Measurements from ENCODE around the gene PALLD. TPM values are rescaled to one million over a fixed set of nuclear protein-coding genes. Genes with fewer than 3 reads are reported as not detected.
"Not testable (repeated sequence)": the region's sequence is repeated elsewhere in the genome, so short reads cannot be mapped to it uniquely, and the experiment has no call there.

PALLD gene
- total RNA-seq, 1 donor from 2014 or later = 85.7 TPM

- Histone ChIP-seq H3K27me3 (no peaks in the 10 kb centered on the region), H2AFZ (replicated peaks) (no peak overlapping the region), H3K4me1 (peaks cover 7% of the 10 kb centered on the region), H3K27ac (no peak overlapping the region), H3K36me3 (peaks cover 23% of the 10 kb centered on the region), H3K9ac (no peak overlapping the region), H3K4me3 (no peak overlapping the region), H3K4me2 (no peak overlapping the region), H3F3A (ENCODE audit: low read depth) (peaks cover 38% of the 10 kb centered on the region), H3K79me2 (ENCODE audit: low read depth) (no peaks in the 10 kb centered on the region), H4K20me1 (ENCODE audit: low read depth) (no peaks in the 10 kb centered on the region), H3K9me3 (ENCODE audit: low read depth) (peaks cover 17% of the 10 kb centered on the region)
- Mint-ChIP-seq H3K9me3 (peaks cover 44% of the 10 kb centered on the region), H3K4me3 (no peak overlapping the region), H3K27ac (no peak overlapping the region), H3K4me1 (no peaks in the 10 kb centered on the region), H3K36me3 (peaks cover 59% of the 10 kb centered on the region), H3K27me3 (ENCODE audit: insufficient read depth, low read depth) (peaks cover 2% of the 10 kb centered on the region)
- TF ChIP-seq CTCF (IDR thresholded peaks at IDR 0.05) = no peak
- DNase-seq (ENCODE audit: low spot score) = no peak
Observed at GRCh38 chr4:168931215-168931650, 434.4 kb downstream of the PALLD start.

GRCh38 chr4:168932138-168932537, 435.3 kb downstream of the PALLD start:
- Histone ChIP-seq H3K4me1 (peaks cover 7% of the 10 kb centered on the region), H3K4me2 (no peak overlapping the region), H3K27ac (no peak overlapping the region), H3F3A (ENCODE audit: low read depth) (peaks cover 38% of the 10 kb centered on the region), H3K9ac (no peak overlapping the region), H3K9me3 (ENCODE audit: low read depth) (peaks cover 17% of the 10 kb centered on the region), H3K4me3 (no peak overlapping the region), H4K20me1 (ENCODE audit: low read depth) (no peaks in the 10 kb centered on the region), H3K27me3 (no peaks in the 10 kb centered on the region), H3K36me3 (peaks cover 17% of the 10 kb centered on the region), H2AFZ (replicated peaks) (no peak overlapping the region), H3K79me2 (ENCODE audit: low read depth) (no peaks in the 10 kb centered on the region)
- DNase-seq (ENCODE audit: low spot score) = no peak
- Mint-ChIP-seq H3K4me3 (no peak overlapping the region), H3K4me1 (no peaks in the 10 kb centered on the region), H3K36me3 (peaks cover 59% of the 10 kb centered on the region), H3K27me3 (ENCODE audit: insufficient read depth, low read depth) (peaks cover 2% of the 10 kb centered on the region), H3K9me3 (peaks cover 53% of the 10 kb centered on the region), H3K27ac (no peak overlapping the region)
- no peak for TF ChIP-seq EZH2 (IDR thresholded peaks at IDR 0.05)

- peaks cover 26% of the 10 kb centered on the region for H3F3A ChIP-seq (ENCODE audit: low read depth)
- no peak overlapping the region for H3K4me2 ChIP-seq
- no peak overlapping the region for H3K27ac Mint-ChIP-seq
- peaks cover 17% of the 10 kb centered on the region for H3K9me3 ChIP-seq (ENCODE audit: low read depth)
- TF ChIP-seq CTCF (IDR thresholded peaks at IDR 0.05) = no peak
- TF ChIP-seq EZH2phosphoT487 (IDR thresholded peaks at IDR 0.05) = no peak
- no peak for TF ChIP-seq EZH2 (IDR thresholded peaks at IDR 0.05)
- no peak overlapping the region for H3K27ac ChIP-seq
- no peak for DNase-seq (ENCODE audit: low spot score)
- peaks cover 10% of the 10 kb centered on the region for H3K36me3 ChIP-seq
- peaks cover 2% of the 10 kb centered on the region for H3K27me3 Mint-ChIP-seq (ENCODE audit: insufficient read depth, low read depth)
- no peaks in the 10 kb centered on the region for H3K79me2 ChIP-seq (ENCODE audit: low read depth)
- H3K27me3 ChIP-seq = no peaks in the 10 kb centered on the region
- H3K9ac ChIP-seq = no peak overlapping the region
- H2AFZ ChIP-seq (replicated peaks) = no peak overlapping the region
- H4K20me1 ChIP-seq (ENCODE audit: low read depth) = no peaks in the 10 kb centered on the region
- H3K4me3 ChIP-seq = no peak overlapping the region
- peaks cover 66% of the 10 kb centered on the region for H3K9me3 Mint-ChIP-seq
- peaks cover 53% of the 10 kb centered on the region for H3K36me3 Mint-ChIP-seq
- H3K4me1 Mint-ChIP-seq = no peaks in the 10 kb centered on the region
- H3K4me3 Mint-ChIP-seq = no peak overlapping the region
- peaks cover 2% of the 10 kb centered on the region for H3K4me1 ChIP-seq
Observed at GRCh38 chr4:168933423-168933822, 436.6 kb downstream of the PALLD start.

GRCh38 chr4:168937473-168937872, 440.6 kb downstream of the PALLD start:
- H3K27me3 ChIP-seq; H3K4me1 ChIP-seq; H3F3A ChIP-seq (ENCODE audit: low read depth); H3K27me3 Mint-ChIP-seq (ENCODE audit: insufficient read depth, low read depth); H2AFZ ChIP-seq (replicated peaks); H3K4me3 ChIP-seq; H3K36me3 ChIP-seq; H3K4me2 ChIP-seq; H3K27ac Mint-ChIP-seq; H3K79me2 ChIP-seq (ENCODE audit: low read depth); DNase-seq (ENCODE audit: low spot score); H3K4me3 Mint-ChIP-seq; H3K4me1 Mint-ChIP-seq; H4K20me1 ChIP-seq (ENCODE audit: low read depth); H3K27ac ChIP-seq; H3K9ac ChIP-seq: not testable (repeated sequence)
- H3K9me3 Mint-ChIP-seq = peaks cover 71% of the 10 kb centered on the region
- H3K36me3 Mint-ChIP-seq = peaks cover 23% of the 10 kb centered on the region
- peaks cover 12% of the 10 kb centered on the region for H3K9me3 ChIP-seq (ENCODE audit: low read depth)
